BLaER1 treated with 17β-estradiol and CSF1 and Interleukin-3, amounts not matched to agents 10 nM and 100 nM (cell line): ENCODE measurements around the gene CCNJL.
"Not testable (repeated sequence)": the region's sequence is repeated elsewhere in the genome, so short reads cannot be mapped to it uniquely, and the experiment has no call there.

Experiments used
- H3K27ac ChIP-seq, 11 experiments: shearing (Covaris generic); formaldehyde crosslinking; 2 replicates each; pipeline ENCODE4 v1.8.1; 2022
- H3K27me3 ChIP-seq, 11 experiments: shearing (Covaris generic); formaldehyde crosslinking; 2 replicates each; pipeline ENCODE4 v1.8.1; 2022
- H3K36me3 ChIP-seq, 11 experiments: shearing (Covaris generic); formaldehyde crosslinking; 2 replicates each; pipeline ENCODE4 v1.8.1; 2022
- H3K4me1 ChIP-seq, 10 experiments: shearing (Covaris generic); formaldehyde crosslinking; 2 replicates each; pipeline ENCODE4 v1.8.1; 2022
- H3K4me2 ChIP-seq, 11 experiments: shearing (Covaris generic); formaldehyde crosslinking; 2 replicates each; pipeline ENCODE4 v1.8.1; 2022
- H3K4me3 ChIP-seq, 10 experiments: shearing (Covaris generic); formaldehyde crosslinking; 2 replicates each; pipeline ENCODE4 v1.8.1; 2022
- H3K9ac ChIP-seq, 11 experiments: shearing (Covaris generic); formaldehyde crosslinking; 2 replicates each; pipeline ENCODE4 v1.8.1; 2022
- H3K9me3 ChIP-seq, 11 experiments: shearing (Covaris generic); formaldehyde crosslinking; replicated peaks in 1 of 11; 2 replicates each; pipeline ENCODE4 v1.8.1; 2022
- H4K20me1 ChIP-seq, 11 experiments: shearing (Covaris generic); formaldehyde crosslinking; 2 replicates each; pipeline ENCODE4 v1.8.1; 2022
- Cebpa-rat ChIP-seq, 11 experiments: shearing (Covaris generic); IDR thresholded peaks; 2 replicates each; pipeline ENCODE4 v1.8.1; 2022

CCNJL gene

DNA sequence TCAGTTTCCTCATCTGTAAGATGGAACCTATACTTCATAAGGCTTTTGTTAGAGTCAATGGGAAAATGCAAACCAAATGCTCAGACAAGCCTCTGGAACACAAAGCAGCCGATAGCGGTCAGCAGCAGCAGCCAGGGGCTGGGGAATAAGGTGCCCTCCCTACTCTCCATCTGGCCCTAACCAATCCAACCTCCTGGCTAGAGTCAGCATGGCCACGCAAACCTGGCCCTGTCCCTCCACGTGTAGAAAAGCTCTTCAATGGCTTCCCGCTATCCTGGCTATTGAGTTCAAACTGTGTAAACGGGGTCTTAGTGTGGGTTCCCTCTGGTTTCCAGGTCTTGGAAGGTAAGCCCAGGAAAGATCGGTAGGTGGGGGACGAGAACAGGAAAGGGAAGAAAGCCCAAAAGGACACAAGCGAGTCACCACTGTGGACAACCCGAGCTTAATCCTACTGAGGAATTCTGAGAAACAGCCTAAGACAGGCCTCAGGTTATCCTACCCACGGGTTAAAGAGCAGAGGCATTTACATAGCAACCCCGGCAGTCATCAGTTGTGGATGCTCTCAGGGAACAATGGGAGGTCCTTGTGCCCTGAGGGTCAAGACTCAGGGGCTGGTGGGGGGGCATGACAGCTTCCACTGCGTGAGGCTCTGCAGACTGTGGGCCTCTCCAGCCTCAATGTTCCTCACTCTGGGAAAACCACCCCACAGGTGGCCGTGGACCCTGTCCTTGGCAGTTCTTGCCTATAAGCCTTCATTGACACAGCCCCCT lies 52.2 kb downstream of the CCNJL start:
- Histone ChIP-seq H3K4me2 (peak overlapping the region; percentile 71 to 92 (median 78)), H3K9ac (peak overlapping the region in 5 of 11 experiments; percentile 14 to 52 (median 42); a peak in 4 of 22 replicates), H3K9me3 (no peaks in the 10 kb centered on the region), H3K27me3 (no peaks in the 10 kb centered on the region), H3K4me3 (peak overlapping the region in 1 of 10 experiments; percentile 3; a peak in 1 of 20 replicates), H4K20me1 (peaks cover 0 to 37% (median 0%) of the 10 kb centered on the region in 11 experiments; a peak in 3 of 22 replicates), H3K36me3 (peaks cover 0 to 33% (median 0%) of the 10 kb centered on the region in 11 experiments; a peak in 7 of 22 replicates), H3K4me1 (peaks cover 35 to 78% (median 61%) of the 10 kb centered on the region in 10 experiments), H3K27ac (peak overlapping the region in 9 of 11 experiments; percentile 19 to 77 (median 50); a peak in 15 of 22 replicates)
- no peak for TF ChIP-seq Cebpa-rat (IDR thresholded peaks at IDR 0.05)

DNA sequence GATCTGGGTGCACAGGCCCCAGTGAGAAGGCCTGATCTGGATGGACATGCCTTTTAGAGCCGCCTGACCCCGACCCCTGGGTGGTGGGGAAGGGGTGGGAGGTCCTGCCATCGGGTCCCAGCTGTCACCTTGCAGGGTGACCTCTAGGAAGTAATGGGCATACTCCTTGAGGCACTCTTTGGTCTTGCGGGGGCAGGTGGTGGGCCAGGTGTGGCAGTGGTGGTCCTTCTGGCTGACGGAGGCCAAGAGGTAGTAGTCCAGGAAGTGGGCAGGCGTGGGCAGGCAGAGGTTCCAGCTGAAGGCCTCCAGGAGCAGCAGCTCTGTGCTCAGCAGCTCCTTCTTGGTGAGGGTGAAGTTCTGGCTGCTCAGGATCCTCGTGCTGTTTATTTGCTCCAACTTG lies 53.0 kb downstream of the CCNJL start:
- H3K27me3 ChIP-seq: no peaks in the 10 kb centered on the region
- peak overlapping the region in 1 of 11 experiments; percentile 29; a peak in 2 of 22 replicates for H3K9ac ChIP-seq
- H3K4me1 ChIP-seq: peaks cover 33 to 69% (median 52%) of the 10 kb centered on the region in 10 experiments
- H4K20me1 ChIP-seq: peaks cover 0 to 37% (median 0%) of the 10 kb centered on the region in 11 experiments; a peak in 3 of 22 replicates
- H3K4me2 ChIP-seq: peak overlapping the region in 9 of 11 experiments; percentile 71 to 92 (median 78); a peak in 15 of 22 replicates
- TF ChIP-seq Cebpa-rat (IDR thresholded peaks at IDR 0.05): no peak
- peak overlapping the region in 3 of 11 experiments; percentile 26 to 77 (median 73); a peak in 3 of 22 replicates for H3K27ac ChIP-seq
- H3K36me3 ChIP-seq: peaks cover 0 to 38% (median 0%) of the 10 kb centered on the region in 11 experiments; a peak in 7 of 22 replicates
- H3K4me3 ChIP-seq: no peak overlapping the region
- no peaks in the 10 kb centered on the region for H3K9me3 ChIP-seq

DNA sequence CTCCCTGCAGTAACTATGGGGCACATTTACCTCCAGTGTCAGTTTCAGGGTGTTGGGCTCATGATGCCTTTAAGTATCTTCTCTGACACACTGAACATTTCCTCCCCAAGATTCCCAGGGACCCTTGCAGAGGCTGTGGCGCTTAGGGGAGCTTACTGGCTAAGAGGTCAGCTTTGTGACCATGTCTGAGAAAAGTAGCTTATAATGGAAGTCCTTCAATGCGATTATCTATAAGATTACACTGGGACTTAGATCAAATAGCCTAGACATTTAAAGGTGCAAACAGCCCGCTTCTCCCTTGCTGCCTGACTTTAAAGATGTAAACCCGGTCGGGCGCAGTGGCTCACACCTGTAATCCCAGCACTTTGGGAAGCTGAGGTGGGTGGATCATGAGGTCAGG lies 57.7 kb downstream of the CCNJL start:
- Histone ChIP-seq H3K9me3 (no peaks in the 10 kb centered on the region), H3K27ac (no peak overlapping the region), H3K36me3 (peaks cover 0 to 68% (median 5%) of the 10 kb centered on the region in 11 experiments; a peak in 10 of 22 replicates), H4K20me1 (0 out of 22 replicates have a peak, but pooled peaks cover 0 to 7% (median 0%) of the 10 kb centered on the region in 11 experiments), H3K4me1 (peaks cover 0 to 23% (median 6%) of the 10 kb centered on the region in 10 experiments; a peak in 15 of 20 replicates), H3K27me3 (no peaks in the 10 kb centered on the region), H3K4me3 (no peak overlapping the region), H3K4me2 (no peak overlapping the region), H3K9ac (no peak overlapping the region)
- TF ChIP-seq Cebpa-rat (IDR thresholded peaks at IDR 0.05): no peak

DNA sequence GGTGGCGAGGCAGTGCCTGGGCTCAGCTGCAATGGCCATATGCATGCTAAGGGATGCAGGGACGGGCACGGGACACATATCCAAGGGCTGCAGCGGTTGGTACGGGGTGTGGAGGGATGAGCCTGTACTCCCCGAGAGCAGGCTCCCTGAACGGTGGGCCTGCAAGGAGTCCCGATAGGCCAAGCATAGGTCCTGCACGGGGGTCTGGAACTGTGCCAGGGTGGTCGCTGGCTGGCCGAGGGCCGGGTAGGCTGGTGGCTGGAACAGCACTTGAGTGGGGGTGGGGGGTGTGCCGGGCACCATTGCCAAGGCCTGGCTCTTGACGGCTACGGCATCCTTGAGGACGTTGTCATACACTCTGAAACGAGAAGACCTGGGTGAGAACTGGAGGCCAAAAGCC lies 58.9 kb downstream of the CCNJL start:
- Histone ChIP-seq H3K36me3 (peaks cover 0 to 55% (median 5%) of the 10 kb centered on the region in 11 experiments; a peak in 10 of 22 replicates), H3K4me1 (peaks cover 0 to 16% (median 3%) of the 10 kb centered on the region in 10 experiments; a peak in 10 of 20 replicates), H3K27me3 (no peaks in the 10 kb centered on the region), H4K20me1 (no peaks in the 10 kb centered on the region), H3K4me3 (no peak overlapping the region), H3K9ac (no peak overlapping the region), H3K27ac (no peak overlapping the region), H3K4me2 (no peak overlapping the region), H3K9me3 (no peaks in the 10 kb centered on the region)
- no peak for TF ChIP-seq Cebpa-rat (IDR thresholded peaks at IDR 0.05)

DNA sequence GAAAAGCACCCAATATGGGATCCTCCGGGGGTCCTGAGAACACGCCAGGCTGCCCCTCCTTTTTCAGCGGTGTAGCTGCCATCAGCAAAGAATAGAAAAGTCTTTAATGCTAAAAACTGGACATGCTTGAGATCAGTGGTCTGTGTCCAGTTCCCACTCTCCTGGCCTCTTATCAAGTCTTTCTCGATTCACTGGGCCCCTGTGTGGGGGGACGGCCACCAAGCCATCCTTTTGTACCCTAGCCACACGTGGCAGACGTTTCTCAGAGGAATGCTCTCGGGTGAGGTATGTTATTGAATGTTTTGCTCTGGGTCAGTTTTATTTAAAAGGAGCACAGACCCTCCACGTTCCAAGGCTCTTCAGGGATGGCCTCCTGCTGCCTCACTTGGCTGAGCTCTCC lies 59.4 kb downstream of the CCNJL start:
- Histone ChIP-seq H3K4me2 (no peak overlapping the region), H4K20me1 (no peaks in the 10 kb centered on the region), H3K36me3 (peaks cover 0 to 50% (median 5%) of the 10 kb centered on the region in 11 experiments; a peak in 10 of 22 replicates), H3K9ac (no peak overlapping the region), H3K4me3 (no peak overlapping the region), H3K4me1 (peaks cover 0 to 17% (median 9%) of the 10 kb centered on the region in 10 experiments; a peak in 16 of 20 replicates), H3K9me3 (no peaks in the 10 kb centered on the region), H3K27me3 (no peaks in the 10 kb centered on the region), H3K27ac (no peak overlapping the region)
- TF ChIP-seq Cebpa-rat (IDR thresholded peaks at IDR 0.05): no peak

DNA sequence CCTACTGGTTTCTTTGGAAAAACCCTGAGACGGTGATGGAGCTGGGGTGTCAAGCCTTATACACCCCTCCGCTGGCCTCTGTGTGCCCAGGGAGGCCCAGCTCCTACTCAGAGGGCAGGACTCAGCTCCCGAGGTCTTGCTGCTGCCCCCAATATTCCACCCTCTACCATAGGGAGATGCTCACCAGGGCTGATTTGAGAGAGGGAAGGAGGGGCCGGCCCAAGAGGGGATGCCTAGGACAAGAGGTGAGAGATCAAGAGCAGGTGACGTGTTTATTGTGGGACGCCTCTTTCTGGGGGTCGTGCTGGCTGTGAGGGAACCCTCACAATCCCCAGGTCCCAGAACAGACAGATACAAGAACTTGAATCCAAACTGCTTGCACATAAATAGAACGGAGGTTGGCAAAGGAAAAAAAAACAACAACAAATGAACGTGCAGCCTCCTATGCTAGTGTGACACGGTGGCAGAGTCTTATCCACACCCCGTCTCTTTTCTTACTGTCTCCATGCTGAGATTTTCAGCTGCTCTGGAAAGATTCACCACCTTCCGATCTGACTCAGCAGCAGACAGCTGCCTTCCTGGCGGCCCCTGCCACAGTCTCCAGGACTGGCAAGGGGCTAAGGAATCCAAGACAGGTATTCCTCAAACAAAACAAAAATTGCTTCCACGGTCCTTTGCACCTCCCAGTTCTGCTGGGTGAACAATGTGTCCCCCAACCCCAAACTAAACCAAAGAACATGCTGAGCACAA lies 60.8 kb downstream of the CCNJL start:
- H3K36me3 ChIP-seq: peaks cover 0 to 50% (median 5%) of the 10 kb centered on the region in 11 experiments; a peak in 10 of 22 replicates
- TF ChIP-seq Cebpa-rat (IDR thresholded peaks at IDR 0.05): no peak
- no peak overlapping the region for H3K4me2 ChIP-seq
- no peak overlapping the region for H3K4me3 ChIP-seq
- H3K9me3 ChIP-seq: no peaks in the 10 kb centered on the region
- H3K4me1 ChIP-seq: peaks cover 0 to 31% (median 17%) of the 10 kb centered on the region in 10 experiments; a peak in 16 of 20 replicates
- no peak overlapping the region for H3K9ac ChIP-seq
- H3K27me3 ChIP-seq: no peaks in the 10 kb centered on the region
- H3K27ac ChIP-seq: no peak overlapping the region
- no peaks in the 10 kb centered on the region for H4K20me1 ChIP-seq

DNA sequence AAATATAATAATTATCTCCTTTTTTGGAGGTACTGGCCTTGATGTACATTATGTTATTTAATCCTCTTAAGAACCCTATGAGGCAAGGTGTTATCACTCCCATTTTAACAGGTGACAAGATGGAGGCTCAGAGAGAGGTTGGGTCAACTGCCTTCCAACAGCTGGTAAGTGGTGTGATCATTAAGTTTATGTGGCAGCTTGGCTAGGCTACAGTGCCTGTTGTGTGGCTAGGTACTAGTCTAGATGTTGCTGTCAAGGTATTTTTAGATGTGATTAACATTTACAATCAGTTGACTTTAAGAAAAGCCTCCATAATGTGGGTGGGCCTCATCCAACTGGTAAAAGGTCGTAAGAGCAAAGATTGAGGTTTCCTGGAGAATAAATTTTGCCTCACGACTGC lies 61.5 kb downstream of the CCNJL start:
- Histone ChIP-seq H3K27me3 (no peaks in the 10 kb centered on the region), H3K4me1 (peaks cover 0 to 32% (median 17%) of the 10 kb centered on the region in 10 experiments; a peak in 16 of 20 replicates), H3K9ac (no peak overlapping the region), H3K4me2 (no peak overlapping the region), H3K36me3 (peaks cover 0 to 50% (median 5%) of the 10 kb centered on the region in 11 experiments; a peak in 10 of 22 replicates), H4K20me1 (no peaks in the 10 kb centered on the region), H3K9me3 (no peaks in the 10 kb centered on the region), H3K27ac (no peak overlapping the region), H3K4me3 (no peak overlapping the region)
- no peak for TF ChIP-seq Cebpa-rat (IDR thresholded peaks at IDR 0.05)

DNA sequence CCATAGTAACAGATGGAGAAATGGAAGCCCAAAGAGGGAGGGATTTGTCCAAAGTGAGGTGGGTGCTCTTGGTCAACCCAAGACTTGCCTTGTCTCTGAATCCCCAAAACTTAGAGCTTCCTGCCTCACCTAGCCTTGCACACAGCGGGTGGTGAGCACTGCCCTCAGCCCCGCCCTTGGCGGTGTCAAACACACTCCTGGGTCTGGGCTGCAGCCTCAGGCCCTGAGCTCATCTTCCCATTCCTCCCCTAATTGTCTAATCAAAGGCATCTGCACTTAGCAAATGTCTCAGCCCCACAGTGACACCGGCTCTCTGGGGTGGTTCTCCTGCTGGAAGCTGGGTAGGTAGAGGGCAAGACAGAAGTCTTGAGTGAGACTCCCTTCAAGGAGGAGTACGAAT lies 62.1 kb downstream of the CCNJL start:
- Histone ChIP-seq H3K36me3 (peaks cover 0 to 46% (median 5%) of the 10 kb centered on the region in 11 experiments; a peak in 10 of 22 replicates), H3K4me3 (no peak overlapping the region), H3K4me1 (peaks cover 0 to 29% (median 17%) of the 10 kb centered on the region in 10 experiments; a peak in 16 of 20 replicates), H3K4me2 (no peak overlapping the region), H3K9me3 (no peaks in the 10 kb centered on the region), H3K9ac (no peak overlapping the region), H3K27ac (no peak overlapping the region), H3K27me3 (no peaks in the 10 kb centered on the region), H4K20me1 (no peaks in the 10 kb centered on the region; a peak in 1 of 22 replicates)
- no peak for TF ChIP-seq Cebpa-rat (IDR thresholded peaks at IDR 0.05)

DNA sequence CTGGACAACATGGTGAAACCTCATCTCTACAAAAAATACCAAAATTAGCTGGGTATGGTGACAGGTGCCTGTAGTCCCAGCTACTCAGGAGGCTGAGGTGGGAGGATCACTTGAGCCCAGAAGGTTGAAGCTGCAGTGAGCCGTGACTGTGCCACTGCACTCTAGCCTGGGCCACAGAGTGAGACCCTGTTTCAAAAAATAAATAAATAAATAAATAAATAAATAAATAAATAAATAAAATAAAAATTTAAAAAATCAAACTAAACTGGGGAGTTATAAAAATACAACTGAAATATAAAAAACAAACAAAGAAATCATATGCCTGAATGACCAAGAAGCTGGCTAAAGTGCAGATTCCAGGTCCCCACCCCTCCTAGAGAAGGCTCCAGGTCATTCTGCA lies 62.8 kb downstream of the CCNJL start:
- not testable (repeated sequence) for H3K9ac ChIP-seq, H3K27ac ChIP-seq, H3K4me3 ChIP-seq, H3K27me3 ChIP-seq, H3K9me3 ChIP-seq, H4K20me1 ChIP-seq, H3K4me2 ChIP-seq
- peaks cover 0 to 40% (median 5%) of the 10 kb centered on the region in 11 experiments; a peak in 10 of 22 replicates for H3K36me3 ChIP-seq
- peaks cover 0 to 29% (median 17%) of the 10 kb centered on the region in 10 experiments; a peak in 16 of 20 replicates for H3K4me1 ChIP-seq
